ENCODE measurements around the gene GRAMD4.
"Not testable (repeated sequence)": the region's sequence is repeated elsewhere in the genome, so short reads cannot be mapped to it uniquely, and the experiment has no call there.

GRAMD4 gene

DNA sequence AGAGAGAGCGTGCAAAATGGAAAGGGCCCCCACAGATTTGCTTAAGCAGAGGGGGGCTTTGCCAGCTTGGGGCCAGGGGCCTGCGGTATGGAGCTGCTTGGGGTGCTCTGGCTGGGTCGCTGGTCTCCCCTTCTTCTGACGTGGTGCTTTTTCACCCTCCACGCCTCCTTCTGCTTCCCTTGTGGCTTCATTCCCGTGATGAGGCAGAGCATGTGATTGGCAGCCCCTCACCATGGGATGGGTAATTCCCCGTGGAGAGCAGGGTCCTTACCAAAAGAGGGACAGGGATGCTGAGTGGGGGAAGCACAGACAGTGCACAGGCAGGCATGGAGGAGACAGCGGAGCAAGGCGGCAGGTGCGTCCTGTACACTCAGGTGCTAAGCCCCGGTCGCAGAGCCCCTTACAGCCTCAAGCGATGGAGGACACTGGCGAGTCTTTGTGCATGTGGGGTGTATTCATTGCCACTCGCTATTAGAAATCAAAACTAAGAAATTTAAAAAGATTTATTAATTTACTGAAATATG is 19.9 kb upstream of the GRAMD4 start:
- no peak for DNase-seq

DNA sequence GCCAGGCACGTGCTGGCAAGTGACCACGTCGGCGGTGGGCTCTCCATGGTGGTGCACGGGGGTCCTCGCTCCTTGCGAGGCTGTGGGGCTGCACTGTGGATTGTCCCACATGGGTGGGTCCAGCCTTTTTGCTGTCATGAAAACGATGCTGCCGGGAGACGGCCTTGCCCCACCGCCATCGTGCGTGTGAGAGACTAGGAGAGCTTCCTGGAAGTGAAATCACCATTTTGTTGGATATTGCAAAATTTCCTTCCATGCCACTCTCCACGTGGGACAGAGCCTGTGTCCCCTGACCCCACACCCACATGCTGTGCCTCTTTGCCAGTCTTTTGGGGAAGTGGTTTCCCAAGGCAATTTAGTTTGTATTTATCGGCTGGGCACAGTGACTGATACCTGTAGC is 18.2 kb upstream of the GRAMD4 start:
- DNase-seq = peak; percentile 89

GRCh38 chr22:46604306-46604690 is 15.9 kb upstream of the GRAMD4 start:
- DNase-seq = peak; percentile 98

GRCh38 chr22:46605117-46605516 is 15.1 kb upstream of the GRAMD4 start:
- no peak for DNase-seq

GRCh38 chr22:46606886-46607285 is 13.3 kb upstream of the GRAMD4 start:
- no peak for DNase-seq

DNA sequence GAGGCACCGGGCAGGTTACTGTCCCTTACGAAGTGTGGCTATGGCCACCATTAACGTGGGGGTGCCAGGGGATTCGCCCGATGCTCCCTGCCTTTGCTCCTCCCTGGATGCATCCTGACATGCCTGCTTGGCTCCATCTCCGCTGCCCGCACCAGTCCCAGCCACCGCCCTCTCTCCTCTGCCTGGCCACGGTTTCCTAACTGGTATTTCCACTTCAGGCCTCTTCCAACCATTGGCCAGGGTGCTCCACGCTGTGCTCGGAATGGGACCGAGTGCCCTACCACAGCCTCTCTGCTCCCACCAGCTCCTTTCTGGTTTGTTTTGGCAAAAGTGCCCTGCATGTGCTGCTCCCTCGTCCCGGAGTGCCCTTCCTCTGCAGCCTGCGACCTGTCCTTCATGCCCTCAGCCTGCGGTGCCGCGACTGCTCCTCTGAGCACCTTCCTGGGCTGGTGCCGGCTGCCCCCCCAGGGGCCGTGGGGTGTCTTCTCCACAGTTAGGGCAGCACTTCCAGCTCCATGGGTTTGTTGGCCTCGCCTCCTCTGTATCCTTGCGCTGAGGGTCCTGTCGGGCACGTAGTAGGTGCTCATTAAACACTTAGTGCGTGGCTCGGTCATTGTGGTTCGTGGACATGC is 12.6 kb upstream of the GRAMD4 start:
- DNase-seq = no peak

GRCh38 chr22:46609175-46609690 is 11.0 kb upstream of the GRAMD4 start:
- DNase-seq = no peak

DNA sequence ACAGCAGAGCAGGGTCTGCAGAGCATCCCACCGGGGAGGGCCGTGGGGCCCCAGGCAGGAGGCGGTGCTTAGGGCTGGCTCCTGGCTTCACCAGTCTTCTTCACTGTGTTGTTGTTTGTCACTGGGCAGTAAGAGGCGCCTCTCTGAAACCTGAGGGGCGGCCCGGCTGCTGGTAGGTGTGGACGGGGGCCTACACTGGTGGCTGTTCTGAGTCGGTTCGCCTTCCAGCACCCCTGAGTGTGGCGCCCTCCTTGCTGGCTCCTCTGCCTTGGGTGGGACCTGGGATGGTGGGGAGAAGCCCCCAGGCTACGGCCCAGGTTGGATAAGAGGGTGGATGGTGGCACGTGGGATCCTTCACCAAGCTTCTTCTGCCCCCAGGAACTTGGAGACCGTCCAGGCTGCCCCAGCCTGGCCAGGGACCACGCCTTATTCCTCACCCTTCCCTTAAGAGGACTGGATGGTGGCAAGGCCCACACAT is 10.4 kb upstream of the GRAMD4 start:
- no peak for DNase-seq

DNA sequence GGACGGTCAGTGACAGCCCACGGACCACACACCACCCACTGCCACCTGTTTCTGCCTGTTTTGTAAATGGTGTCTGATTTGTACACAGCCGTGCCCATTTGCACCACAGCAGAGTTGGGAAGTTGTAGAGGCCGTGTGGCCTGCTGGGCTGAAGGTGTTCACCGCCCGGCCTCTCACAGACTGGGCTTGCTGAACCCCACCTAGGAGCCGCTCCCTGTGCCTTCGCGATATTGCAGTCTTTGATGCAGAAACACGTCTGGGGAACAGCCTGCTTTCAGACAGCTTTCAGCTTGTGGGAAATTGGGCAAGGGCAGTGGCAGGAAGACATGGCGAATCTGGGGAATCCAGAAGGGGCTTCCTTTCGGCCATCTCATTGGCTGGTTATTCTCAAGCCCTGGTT is 9.8 kb upstream of the GRAMD4 start:
- no peak for DNase-seq

- no peak for DNase-seq
These were observed 9.0 kb upstream of the GRAMD4 start for GRCh38 chr22:46611189-46611588.

DNA sequence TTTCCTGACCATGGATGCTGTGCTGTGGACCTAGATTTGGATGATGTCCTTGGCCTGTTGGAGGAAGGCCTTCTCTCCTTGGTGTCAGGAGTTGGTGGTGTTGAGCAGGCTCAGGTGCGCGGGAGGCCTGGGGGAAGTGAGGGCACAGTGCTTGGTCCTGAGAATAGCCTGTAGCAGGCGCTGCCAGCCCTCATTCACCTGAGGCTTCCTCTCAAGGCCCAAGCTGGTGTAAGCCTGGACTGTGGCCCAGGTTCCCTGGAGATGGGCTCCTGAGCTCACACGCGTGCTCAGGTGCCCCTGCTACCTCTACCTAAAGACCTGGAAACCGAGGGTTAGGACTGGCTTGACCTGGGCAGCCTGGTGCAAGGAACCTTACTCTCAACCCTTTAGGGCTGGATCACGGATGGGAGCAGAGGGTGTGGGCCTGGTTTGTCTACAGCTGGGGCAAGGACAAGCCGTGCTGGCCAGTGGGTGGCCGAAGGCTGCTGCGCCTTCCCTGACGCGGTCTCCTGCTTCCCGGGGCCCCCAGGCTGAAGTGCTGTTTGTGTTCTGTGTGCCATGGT is 7.8 kb upstream of the GRAMD4 start:
- no peak for DNase-seq

- no peak for DNase-seq
These were observed 7.1 kb upstream of the GRAMD4 start for GRCh38 chr22:46612904-46613605.

DNA sequence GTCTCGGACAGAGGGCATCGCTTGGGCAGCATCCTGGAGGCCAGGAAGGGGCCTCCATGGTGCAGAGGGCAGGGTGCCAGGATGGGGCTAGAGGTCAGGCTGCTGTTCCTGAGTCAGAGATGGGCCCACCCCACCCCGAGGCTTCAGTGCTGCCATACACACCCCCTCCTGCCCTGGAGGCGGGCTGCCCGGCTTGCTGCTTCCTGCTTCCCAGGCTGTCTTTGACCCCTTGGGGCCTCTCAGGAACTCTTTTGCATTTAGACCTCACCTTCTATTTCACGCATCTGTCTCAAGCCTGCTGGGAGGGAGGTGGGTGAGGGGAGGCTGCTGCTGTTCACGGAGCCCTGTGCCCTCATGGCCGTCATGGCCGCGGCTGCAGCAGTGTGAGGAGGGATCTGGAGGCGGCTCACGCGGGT is 6.6 kb upstream of the GRAMD4 start:
- peak; percentile 17 for DNase-seq

DNA sequence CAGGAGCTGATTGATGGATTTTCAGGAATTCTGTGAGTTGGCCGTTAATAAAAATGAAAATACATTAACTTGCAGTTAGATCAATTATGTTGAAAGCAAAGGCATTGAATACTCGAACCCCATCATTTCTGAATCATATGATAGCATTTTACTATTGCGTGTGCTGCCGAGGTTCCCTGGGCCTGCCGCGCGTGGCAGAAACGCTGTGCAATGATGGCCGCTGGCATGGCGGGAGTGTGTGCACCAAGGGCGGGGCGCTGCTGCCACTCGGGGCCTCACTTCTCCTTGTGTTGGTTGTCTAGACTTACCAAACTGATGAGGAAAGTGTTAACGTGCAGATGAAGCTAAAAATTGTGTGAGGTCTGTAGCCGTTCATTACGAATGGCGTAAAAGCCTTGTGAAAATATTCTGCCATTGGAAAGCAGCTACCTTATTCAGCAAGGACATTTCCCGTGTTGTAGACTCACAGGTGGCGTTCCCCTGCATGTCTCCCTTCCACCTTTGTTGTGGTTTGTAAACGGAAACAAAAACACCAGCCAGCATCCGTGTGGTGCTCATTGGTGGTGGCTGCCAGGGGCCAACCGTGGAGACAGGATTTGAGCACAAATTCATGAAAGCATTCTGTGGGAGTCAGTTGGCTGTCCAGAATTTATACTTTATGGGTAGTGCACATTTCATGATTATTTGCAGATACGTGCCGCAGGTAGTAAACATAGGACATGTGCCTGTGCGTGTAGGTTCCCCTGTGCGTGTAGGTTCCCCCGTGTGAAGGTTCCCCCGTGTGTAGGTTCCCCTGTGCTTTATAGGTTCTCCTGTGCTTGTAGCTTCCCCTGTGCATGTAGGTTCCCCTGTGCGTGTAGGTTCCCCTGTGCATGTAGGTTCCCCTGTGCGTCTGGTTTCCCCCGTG is 5.9 kb upstream of the GRAMD4 start:
- no peak for DNase-seq

- no peak for DNase-seq
These were observed 2.8 kb upstream of the GRAMD4 start for GRCh38 chr22:46617207-46617985.

DNA sequence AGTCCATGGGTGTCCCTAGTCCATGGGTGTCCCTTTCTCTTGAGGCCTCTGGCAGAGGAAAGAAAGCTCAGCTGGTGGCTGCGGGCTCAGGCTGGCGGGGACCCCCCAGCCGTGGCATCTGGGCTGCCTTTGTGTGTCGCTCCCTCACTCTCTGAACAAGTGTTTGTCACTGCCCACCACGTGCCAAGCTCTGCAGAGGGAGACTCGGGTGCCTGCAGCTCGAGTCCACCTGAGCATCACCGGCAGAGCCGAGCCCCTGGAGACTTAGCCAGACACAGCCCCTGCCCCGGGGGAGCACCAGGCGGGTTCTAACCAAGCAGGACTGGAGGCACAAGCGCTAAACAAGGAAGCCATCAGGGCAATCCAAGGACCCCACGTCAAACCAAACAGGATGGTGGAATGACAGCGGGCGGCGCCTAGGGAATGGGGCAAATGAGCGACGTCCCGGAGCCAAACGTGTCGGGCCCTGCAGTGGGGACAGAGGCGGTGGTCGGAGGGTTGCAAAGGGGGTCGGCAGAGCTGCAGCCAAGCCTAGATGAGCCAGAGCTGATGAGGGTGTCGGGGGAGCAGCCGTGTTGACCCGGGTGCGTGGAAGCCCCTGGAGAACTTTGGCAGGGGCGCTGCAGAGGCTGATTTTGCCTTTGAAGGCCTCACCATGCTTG is 2.1 kb upstream of the GRAMD4 start:
- no peak for DNase-seq

DNA sequence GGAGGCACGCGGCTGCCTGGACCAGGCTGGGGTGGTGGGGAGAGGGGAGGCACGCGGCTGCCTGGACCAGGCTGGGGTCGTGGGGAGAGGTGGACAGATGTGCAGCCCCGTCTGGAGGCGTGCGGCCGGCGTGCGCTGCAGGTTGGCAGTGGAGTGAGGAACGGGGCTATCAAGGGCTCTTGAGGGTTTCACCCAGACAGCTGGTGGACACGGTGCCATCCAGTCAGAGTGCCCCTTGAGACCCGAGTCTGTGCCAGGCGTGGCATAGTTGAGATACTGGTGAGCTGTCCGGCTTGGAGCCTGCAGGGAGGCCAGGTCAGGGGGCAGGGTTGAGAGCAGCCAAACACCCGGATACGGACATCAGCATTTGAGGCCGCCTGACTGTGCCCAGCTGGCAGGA is 1.5 kb upstream of the GRAMD4 start:
- no peak for DNase-seq

GRCh38 chr22:46619240-46619829 is 851 bp upstream of the GRAMD4 start:
- DNase-seq = no peak

- DNase-seq = no peak
These were observed 529 bp downstream of the GRAMD4 start for GRCh38 chr22:46620588-46621242.

- not testable (repeated sequence) for DNase-seq
These were observed 1.2 kb downstream of the GRAMD4 start for GRCh38 chr22:46621243-46621930.

All from GF-D8 (cell line).